DOHH2 (cell line): ENCODE data around the gene COL5A2.

Experiments
- H3F3A ChIP-seq: fragments of 200-600 bp; sonication (generic), shearing (Covaris generic); 2 replicates; pipeline ENCODE4 v1.6.0; 2016; ENCODE audit warnings: antibody characterized with exemption, mild to moderate bottlenecking; ENCODE audit not compliant: control insufficient read depth, insufficient read depth
- H3K27ac ChIP-seq: fragments of 200-600 bp; sonication (generic); 2 replicates; pipeline ENCODE4 v1.5.1; 2014; ENCODE audit warnings: low read depth, mild to moderate bottlenecking, low read length, moderate library complexity
- H3K27me3 ChIP-seq: fragments of 200-600 bp; sonication (generic); 2 replicates; pipeline ENCODE4 v1.6.1; 2014; ENCODE audit warnings: mild to moderate bottlenecking, low read length, mixed read lengths; ENCODE audit not compliant: control insufficient read depth
- H3K36me3 ChIP-seq: fragments of 200-600 bp; sonication (generic); 2 replicates; pipeline ENCODE4 v1.6.1; 2014; ENCODE audit warnings: mild to moderate bottlenecking, low read length, moderate library complexity, mixed read lengths; ENCODE audit not compliant: control insufficient read depth
- H3K4me1 ChIP-seq: fragments of 200-600 bp; sonication (generic); 2 replicates; pipeline ENCODE4 v1.6.1; 2014; ENCODE audit warnings: mild to moderate bottlenecking, low read length, mixed read lengths; ENCODE audit not compliant: control insufficient read depth
- H3K4me2 ChIP-seq: fragments of 200-600 bp; sonication (generic); 2 replicates; pipeline ENCODE4 v1.6.0; 2014; ENCODE audit warnings: mild to moderate bottlenecking, low read length, moderate library complexity
- H3K4me3 ChIP-seq: fragments of 200-600 bp; sonication (generic); 2 replicates; pipeline ENCODE4 v1.5.1; 2014; ENCODE audit warnings: mild to moderate bottlenecking, low read length, mixed read lengths
- H3K79me2 ChIP-seq: fragments of 200-600 bp; sonication (generic); 2 replicates; pipeline ENCODE4 v1.6.1; 2014; ENCODE audit warnings: mild to moderate bottlenecking, low read length, mixed read lengths; ENCODE audit not compliant: control insufficient read depth
- H3K9me2 ChIP-seq: fragments of 200-600 bp; sonication (generic); replicated peaks from 2 replicates; pipeline ENCODE4 v1.6.1; 2014; ENCODE audit warnings: mild to moderate bottlenecking, low read length, mixed read lengths; ENCODE audit not compliant: control insufficient read depth
- H3K9me3 ChIP-seq: fragments of 200-600 bp; sonication (generic); 2 replicates; pipeline ENCODE4 v1.6.1; 2014; ENCODE audit warnings: antibody characterized with exemption, low read length, mixed read lengths; ENCODE audit not compliant: control insufficient read depth, insufficient read depth
- H4K20me1 ChIP-seq: fragments of 200-600 bp; sonication (generic); 2 replicates; pipeline ENCODE4 v1.6.0; 2014; ENCODE audit warnings: low read depth, mild to moderate bottlenecking, antibody characterized with exemption, low read length, moderate library complexity; ENCODE audit not compliant: control insufficient read depth, insufficient read depth
- EZH2phosphoT487 ChIP-seq: fragments of 200-600 bp; sonication (generic); IDR thresholded peaks from 2 replicates; pipeline ENCODE4 v1.6.1; 2017; ENCODE audit warnings: borderline replicate concordance, mild to moderate bottlenecking, antibody characterized with exemption, low read length, moderate library complexity, mixed read lengths
- TF ChIP-seq, protein P1 (sequence below): fragments of 200-600 bp; sonication (generic); IDR thresholded peaks from one replicate; pipeline ENCODE4 v1.5.1; 2014; ENCODE audit warnings: antibody characterized with exemption, mild to moderate bottlenecking, low read depth, low read length; ENCODE audit not compliant: poor library complexity, severe bottlenecking

Gene COL5A2

DNA sequence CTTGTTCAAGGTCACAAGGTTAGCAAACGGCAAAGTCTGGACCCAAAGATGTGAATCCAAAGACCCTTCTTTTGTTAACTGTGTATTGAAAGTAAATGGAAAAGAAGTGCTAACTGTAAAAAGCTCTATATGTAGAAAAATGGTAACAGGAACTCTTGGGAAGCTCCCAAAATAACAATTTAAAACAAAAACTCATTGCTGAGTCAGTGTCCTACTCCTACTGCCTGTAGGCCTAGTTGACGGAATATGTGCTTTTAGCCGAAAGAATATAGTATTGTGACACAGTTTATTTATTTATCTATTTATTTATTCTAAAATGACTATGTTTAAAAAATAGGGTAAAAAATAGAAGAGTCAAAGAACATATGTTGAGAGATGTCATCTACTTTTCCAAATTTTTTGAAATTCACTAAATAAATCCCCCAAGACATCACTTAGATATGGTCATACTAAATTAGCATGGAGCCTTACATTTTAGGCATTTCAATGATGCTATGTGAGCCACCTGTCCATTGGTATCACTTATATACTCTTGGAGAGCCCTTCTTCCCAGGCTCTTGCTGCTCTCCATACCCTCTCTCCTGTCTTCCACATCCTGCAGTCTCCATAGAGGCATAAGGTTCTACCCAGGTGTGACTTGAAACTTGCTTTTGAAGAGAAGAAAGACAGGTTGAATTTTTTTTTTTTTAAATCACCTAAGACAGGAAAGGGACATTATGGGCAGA, 13.7 kb downstream of the COL5A2 start:
- no peaks in the 10 kb centered on the region for H3K9me2 ChIP-seq
- no peak overlapping the region for H3K27ac ChIP-seq
- TF ChIP-seq, protein P1, sequence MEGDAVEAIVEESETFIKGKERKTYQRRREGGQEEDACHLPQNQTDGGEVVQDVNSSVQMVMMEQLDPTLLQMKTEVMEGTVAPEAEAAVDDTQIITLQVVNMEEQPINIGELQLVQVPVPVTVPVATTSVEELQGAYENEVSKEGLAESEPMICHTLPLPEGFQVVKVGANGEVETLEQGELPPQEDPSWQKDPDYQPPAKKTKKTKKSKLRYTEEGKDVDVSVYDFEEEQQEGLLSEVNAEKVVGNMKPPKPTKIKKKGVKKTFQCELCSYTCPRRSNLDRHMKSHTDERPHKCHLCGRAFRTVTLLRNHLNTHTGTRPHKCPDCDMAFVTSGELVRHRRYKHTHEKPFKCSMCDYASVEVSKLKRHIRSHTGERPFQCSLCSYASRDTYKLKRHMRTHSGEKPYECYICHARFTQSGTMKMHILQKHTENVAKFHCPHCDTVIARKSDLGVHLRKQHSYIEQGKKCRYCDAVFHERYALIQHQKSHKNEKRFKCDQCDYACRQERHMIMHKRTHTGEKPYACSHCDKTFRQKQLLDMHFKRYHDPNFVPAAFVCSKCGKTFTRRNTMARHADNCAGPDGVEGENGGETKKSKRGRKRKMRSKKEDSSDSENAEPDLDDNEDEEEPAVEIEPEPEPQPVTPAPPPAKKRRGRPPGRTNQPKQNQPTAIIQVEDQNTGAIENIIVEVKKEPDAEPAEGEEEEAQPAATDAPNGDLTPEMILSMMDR: no peak
- no peak for TF ChIP-seq EZH2phosphoT487
- H3K4me1 ChIP-seq: no peaks in the 10 kb centered on the region
- no peaks in the 10 kb centered on the region for H4K20me1 ChIP-seq
- no peaks in the 10 kb centered on the region for H3K9me3 ChIP-seq
- no peaks in the 10 kb centered on the region for H3K79me2 ChIP-seq
- H3K36me3 ChIP-seq: no peaks in the 10 kb centered on the region
- no peak overlapping the region for H3K4me2 ChIP-seq
- H3K4me3 ChIP-seq: no peak overlapping the region
- no peaks in the 10 kb centered on the region for H3F3A ChIP-seq
- H3K27me3 ChIP-seq: no peaks in the 10 kb centered on the region

DNA sequence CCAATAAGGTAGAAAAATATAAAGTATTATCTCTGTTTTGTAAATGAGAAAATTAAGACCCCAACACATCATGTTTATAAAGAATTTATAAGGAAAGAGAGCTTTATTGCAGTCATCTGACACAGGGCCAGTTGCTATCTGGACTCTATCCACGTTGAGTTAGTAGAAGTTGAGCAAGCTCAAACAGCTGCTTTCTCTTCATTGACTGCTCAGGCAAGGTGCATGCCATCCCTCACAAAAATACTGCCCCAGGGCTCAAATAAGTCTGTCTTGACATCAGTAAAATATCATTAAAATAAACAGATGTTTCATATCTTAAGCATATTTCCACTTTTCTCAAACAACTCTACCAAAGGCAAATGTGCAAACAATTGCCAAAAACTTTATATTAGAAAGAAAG, 14.8 kb downstream of the COL5A2 start:
- Histone ChIP-seq H3K4me1 (no peaks in the 10 kb centered on the region), H4K20me1 (no peaks in the 10 kb centered on the region), H3K36me3 (no peaks in the 10 kb centered on the region), H3K4me2 (no peak overlapping the region), H3K4me3 (no peak overlapping the region), H3K79me2 (no peaks in the 10 kb centered on the region), H3K27me3 (no peaks in the 10 kb centered on the region), H3K9me2 (no peaks in the 10 kb centered on the region), H3F3A (no peaks in the 10 kb centered on the region), H3K9me3 (no peaks in the 10 kb centered on the region), H3K27ac (no peak overlapping the region)
- TF ChIP-seq EZH2phosphoT487: no peak
- TF ChIP-seq, protein P1: no peak

GRCh38 chr2:189163889-189164288, 15.7 kb downstream of the COL5A2 start:
- Histone ChIP-seq H3K4me2 (no peak overlapping the region), H3K27me3 (no peaks in the 10 kb centered on the region), H3F3A (no peaks in the 10 kb centered on the region), H3K79me2 (no peaks in the 10 kb centered on the region), H3K4me1 (no peaks in the 10 kb centered on the region), H3K9me2 (no peaks in the 10 kb centered on the region), H4K20me1 (no peaks in the 10 kb centered on the region), H3K9me3 (no peaks in the 10 kb centered on the region), H3K4me3 (no peak overlapping the region), H3K27ac (no peak overlapping the region), H3K36me3 (no peaks in the 10 kb centered on the region)
- TF ChIP-seq EZH2phosphoT487: no peak

GRCh38 chr2:189162566-189162965, 17.0 kb downstream of the COL5A2 start:
- no peak overlapping the region for H3K4me3 ChIP-seq
- H3K79me2 ChIP-seq: no peaks in the 10 kb centered on the region
- no peak overlapping the region for H3K27ac ChIP-seq
- H3K4me1 ChIP-seq: no peaks in the 10 kb centered on the region
- no peaks in the 10 kb centered on the region for H3K36me3 ChIP-seq
- no peaks in the 10 kb centered on the region for H3F3A ChIP-seq
- no peaks in the 10 kb centered on the region for H3K9me2 ChIP-seq
- no peaks in the 10 kb centered on the region for H3K9me3 ChIP-seq
- no peak overlapping the region for H3K4me2 ChIP-seq
- TF ChIP-seq EZH2phosphoT487: no peak
- TF ChIP-seq, protein P1: no peak
- H3K27me3 ChIP-seq: no peaks in the 10 kb centered on the region
- no peaks in the 10 kb centered on the region for H4K20me1 ChIP-seq
